CD4-positive, alpha-beta T cell treated with Interleukin-15 for 4 hours (primary cell): ENCODE measurements around the gene FLCN.
"Not testable (repeated sequence)": the region's sequence is repeated elsewhere in the genome, so short reads cannot be mapped to it uniquely, and the experiment has no call there.

Source experiments
- DNase-seq: peaks from one replicate; pipeline ENCODE4 v3.0.0-alpha.2; 2020; ENCODE audit warnings: low spot score

The FLCN gene

DNA sequence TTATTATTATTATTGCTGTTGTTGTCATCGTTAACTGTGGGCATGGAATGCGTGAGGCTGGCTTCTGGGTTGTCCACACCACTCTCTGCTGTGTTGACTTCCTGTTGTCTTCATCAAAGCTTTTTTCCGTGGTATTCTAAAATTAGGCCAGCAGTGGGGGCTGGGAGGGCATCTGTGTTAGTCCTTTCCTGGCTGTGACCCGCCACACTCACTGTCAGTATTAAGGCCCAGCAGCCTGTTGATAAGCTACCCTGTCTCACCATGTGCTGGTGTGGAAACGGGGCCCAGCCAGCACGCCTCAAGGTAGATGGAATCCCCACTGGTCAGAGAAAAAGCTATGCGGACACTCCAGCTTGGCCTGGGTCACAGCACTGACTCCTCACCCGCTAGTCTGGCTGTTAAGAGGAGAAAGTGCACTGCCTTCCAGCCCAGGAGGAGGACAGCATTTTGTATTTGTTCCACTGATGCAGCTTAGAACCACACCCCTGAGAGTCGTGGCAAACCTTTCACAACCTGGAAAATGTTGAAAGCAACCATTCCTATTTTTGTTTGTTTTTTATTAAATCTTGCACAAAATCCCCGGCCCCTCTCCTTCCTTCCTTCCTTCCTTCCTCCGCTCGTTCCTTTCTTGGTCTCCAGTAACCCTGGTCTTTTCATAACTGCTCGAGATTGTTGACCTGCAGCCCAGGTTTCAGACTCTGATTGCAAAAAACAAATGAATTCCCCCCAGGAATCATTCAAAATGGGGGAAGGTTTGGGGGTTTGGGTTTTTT is 51.8 kb downstream of the FLCN start:
- not testable (repeated sequence) for DNase-seq

GRCh38 chr17:17183744-17184143 is 53.2 kb downstream of the FLCN start:
- DNase-seq: no peak

DNA sequence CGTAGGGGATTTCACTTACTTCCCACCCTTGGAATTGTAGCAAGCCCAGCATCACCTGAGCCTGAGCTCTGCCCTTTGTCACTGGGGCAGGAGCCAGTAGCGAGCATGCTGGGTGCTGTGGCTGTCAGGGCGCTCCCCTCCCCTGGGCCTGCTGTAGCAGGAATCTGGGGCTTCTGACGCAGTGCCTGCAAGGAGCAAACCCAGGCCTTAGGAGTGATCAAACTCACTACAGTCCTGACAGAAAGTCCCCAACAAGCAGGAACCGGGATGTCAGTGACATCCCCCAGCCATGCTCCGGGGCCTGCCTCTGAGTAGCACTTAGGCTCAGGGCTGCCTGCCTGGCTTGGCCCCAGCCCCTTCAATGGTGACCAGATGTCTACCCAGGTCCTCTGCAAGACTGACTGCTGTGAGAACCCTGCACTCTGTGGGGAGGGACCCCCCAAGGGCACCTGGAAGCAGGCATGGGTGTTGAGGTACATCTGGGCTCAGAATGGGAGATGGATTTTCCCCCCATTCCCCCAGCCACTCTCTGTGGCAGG is 54.3 kb downstream of the FLCN start:
- no peak for DNase-seq

DNA sequence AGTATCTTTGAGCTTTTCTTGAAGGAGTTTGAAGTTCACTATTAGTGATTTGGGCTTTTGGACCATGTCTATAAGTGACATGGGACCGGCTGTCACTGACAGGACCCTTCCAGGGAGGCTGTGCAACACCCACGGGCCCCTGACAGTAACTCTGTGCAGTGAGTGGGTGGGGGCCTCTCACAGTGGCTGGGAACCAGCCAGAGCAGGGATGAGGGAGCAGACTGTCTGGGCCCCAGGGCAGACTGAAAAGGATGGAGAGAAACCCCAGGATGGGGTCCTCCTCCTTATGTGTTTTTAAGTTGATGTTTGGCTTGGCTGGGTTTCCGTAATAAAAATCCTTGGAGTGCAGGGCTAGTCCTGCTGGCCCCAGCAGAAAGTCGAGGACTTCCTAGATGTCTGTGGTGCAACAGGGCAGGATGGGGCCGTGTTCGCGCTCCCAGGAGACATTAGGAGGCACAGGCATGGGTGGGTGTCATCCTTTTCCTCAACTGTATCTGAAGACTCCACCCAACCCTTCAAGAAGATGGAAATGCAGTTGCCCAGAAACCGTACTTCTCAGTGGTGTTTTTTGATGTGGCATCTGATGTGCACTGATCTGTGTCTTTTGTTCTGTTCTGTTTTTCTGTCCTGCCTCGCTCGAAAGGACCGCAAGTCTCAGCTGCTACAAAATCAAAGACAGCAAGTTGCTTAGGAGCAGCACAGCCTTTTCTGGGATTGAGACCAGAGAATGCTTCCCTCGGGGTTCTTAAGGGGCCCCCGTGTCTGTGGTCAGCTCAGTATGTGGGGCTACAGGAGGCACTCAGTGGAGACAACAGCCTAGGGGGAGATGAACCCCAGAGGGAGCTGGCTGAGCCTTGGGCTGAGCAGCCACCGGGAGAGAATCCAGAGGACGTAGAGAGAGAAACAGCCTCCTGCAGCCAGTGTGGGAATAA is 55.0 kb downstream of the FLCN start:
- DNase-seq: peak; percentile 65

- no peak for DNase-seq
These were observed 56.0 kb downstream of the FLCN start for GRCh38 chr17:17180741-17181525.

DNA sequence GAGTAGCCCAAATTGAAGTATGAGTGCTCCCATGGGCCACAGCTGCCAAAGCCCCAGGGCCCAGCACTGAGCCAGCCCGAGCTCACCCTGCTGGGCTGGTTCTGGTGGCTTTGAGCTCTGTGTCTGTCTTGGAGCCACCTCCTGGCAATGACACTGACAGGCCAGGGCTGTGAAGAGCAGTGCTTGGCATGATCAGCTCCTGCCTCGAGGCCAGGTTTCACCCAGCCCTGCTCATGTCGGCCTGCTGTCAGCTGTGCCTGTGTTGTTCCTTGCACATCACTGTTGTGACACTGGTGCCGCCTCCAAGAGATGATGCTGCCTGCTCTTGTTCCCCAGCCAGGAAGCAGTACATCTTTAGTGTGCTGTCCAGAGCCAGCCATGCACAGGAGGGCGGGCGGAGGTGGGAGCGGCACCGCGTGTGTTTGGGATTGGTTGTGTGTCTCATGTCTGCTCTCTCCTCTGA is 56.8 kb downstream of the FLCN start:
- DNase-seq: peak; percentile 33

- DNase-seq: peak; percentile 57
These were observed 57.6 kb downstream of the FLCN start for GRCh38 chr17:17179371-17179827.

DNA sequence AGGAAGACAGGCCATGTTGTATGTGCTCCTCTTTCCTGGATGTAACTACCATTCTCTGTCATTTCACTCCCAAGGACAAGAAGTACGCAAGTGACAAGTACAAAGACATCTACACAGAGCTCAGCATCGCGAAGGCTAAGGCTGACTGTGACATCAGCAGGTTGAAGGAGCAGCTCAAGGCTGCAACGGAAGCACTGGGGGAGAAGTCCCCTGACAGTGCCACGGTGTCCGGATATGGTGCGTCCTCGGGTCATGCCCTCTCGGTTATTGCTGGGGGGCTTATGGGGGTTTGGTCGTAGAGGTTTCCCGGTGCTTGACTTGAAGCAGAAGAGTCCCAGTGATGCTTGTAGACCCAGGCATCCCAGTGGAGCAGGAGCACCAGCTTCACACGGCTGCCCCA is 59.8 kb downstream of the FLCN start:
- no peak for DNase-seq

- DNase-seq: no peak
These were observed 60.6 kb downstream of the FLCN start for GRCh38 chr17:17176341-17176740.

GRCh38 chr17:17175917-17176316 is 61.1 kb downstream of the FLCN start:
- DNase-seq: no peak

- DNase-seq: no peak
These were observed 61.6 kb downstream of the FLCN start for GRCh38 chr17:17175340-17175739.

DNA sequence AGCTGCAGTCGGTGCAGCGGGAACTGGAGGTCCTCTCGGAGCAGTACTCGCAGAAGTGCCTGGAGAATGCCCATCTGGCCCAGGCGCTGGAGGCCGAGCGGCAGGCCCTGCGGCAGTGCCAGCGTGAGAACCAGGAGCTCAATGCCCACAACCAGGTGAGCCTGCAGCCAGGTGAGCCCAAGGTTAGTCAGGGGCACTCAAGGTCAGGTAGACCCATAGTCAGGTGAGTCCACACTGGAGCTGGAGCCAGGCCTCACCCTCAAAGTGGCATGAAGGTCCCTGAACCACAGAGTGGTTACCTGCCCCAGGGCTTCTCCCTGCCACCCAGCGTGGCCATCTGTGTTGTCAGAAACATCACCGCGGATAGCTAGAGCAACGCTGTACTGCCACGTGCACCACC is 63.0 kb downstream of the FLCN start:
- no peak for DNase-seq

- DNase-seq: no peak
These were observed 64.0 kb downstream of the FLCN start for GRCh38 chr17:17172990-17173389.

DNA sequence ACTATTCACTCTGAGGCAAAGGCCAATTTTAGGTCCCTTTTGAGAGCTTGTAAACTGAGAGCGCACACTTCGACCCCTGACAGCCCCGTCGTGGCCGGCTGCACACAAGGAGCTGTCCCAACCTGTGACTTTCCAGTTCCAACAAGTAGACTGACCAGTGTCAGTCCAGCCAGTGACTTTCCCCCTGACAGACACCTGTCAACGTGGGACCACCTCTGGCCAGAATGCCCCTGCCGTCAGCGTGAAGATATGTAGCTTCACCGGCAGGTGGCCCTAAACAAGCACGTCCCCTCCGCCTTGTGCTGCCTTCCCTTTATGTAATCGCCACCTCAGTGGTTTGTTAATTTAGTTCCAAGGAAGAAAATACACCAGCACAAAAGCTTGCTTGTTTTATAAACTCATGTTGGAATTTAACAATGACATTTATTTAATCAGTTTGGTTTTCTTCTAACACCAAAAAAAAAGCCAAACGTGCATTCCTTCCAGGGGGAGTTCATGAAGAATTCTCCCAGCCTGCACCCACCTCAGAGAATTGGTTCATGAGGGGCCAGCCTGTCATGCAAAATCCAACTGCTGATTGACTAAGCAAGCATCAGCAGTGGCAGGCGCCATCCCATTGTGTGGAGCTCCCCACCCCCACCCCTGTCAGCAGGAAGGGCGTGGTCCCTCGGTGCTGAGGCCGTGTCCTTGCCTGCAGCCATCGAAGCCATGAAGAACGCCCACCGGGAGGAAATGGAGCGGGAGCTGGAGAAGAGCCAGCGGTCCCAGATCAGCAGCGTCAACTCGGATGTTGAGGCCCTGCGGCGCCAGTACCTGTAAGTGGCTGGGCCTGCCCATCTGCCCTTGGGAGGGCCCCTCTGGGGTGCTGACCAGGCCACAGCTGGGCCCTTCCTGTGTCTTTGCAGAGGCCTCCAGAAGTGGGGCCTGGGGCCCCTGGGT is 64.7 kb downstream of the FLCN start:
- DNase-seq: no peak

DNA sequence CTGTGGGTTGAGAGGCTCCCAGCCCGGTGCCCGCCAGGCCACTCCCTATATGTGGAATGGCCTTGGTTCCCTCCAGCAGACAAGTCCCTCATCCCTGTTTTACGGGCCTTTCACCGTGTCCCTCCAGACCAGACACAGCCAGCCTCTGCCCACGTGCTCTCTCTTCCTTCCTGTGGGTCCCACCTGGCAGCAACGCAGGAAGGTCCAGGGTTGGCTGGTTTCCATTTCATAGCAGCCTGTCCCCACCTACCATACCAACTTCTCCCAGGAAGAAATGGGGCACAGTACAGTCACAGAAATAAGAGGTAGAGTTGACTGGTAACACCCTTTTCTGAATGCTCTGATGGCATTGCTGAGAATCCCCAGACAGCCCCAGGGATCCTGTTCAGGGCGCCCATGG is 65.8 kb downstream of the FLCN start:
- no peak for DNase-seq

- no peak for DNase-seq
These were observed 66.5 kb downstream of the FLCN start for GRCh38 chr17:17170346-17170985.

GRCh38 chr17:17169396-17169795 is 67.6 kb downstream of the FLCN start:
- DNase-seq: no peak

DNA sequence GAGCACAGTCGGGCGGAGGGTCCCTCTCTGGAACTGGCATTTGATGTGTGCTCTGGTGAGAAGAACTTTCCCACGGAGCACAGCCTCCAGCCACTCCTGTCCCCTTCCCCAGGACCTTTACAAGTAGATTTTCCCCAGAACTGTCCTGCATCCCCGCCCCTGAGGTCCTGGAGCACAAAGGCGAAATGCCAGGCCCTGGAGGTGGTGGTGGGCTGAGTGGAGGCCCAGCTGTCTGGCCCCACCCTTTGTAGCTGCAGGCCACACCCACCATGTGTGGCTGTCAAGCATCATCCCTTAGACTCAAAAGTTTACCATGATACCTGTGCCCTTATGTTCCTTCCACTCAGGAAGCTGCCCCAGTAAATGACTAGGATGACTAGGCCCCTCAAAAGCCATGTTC is 68.6 kb downstream of the FLCN start:
- DNase-seq: no peak

DNA sequence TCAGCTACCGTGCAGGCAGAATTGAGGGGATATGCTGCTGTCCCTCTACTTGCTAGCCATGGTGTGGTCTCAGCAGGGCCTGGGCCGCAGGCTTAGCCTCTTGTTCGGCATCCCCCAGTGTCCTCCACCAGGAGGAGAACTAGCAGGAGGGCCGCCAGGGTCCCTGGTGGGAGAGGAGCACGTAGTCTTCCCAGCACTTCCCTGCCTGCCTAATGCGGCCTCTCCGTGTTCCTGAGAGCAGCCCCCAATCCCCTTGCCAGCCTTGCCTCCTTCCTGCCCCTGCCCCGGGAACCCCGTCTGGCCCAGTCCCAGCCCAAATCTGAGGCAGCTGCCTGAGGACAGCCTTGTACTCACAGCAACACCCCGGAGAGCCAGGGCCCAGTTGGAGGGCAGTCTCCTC is 69.0 kb downstream of the FLCN start:
- no peak for DNase-seq

DNA sequence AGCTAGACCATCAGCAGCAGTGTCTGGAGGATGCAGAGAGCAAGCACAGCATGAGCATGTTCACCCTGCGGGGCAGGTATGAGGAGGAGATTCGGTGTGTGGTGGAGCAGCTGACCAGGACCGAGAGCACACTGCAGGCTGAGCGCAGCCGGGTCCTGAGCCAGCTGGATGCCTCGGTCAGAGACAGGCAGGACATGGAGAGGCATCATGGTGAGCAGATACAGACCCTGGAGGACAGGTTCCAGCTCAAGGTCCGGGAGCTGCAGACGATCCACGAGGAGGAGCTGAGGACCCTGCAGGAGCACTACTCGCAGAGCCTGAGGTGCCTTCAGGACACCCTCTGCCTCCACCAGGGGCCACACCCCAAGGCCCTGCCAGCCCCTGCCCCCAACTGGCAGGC is 69.6 kb downstream of the FLCN start:
- no peak for DNase-seq
